ENCODE measurements around the gene UBE2A.

The UBE2A gene

DNA sequence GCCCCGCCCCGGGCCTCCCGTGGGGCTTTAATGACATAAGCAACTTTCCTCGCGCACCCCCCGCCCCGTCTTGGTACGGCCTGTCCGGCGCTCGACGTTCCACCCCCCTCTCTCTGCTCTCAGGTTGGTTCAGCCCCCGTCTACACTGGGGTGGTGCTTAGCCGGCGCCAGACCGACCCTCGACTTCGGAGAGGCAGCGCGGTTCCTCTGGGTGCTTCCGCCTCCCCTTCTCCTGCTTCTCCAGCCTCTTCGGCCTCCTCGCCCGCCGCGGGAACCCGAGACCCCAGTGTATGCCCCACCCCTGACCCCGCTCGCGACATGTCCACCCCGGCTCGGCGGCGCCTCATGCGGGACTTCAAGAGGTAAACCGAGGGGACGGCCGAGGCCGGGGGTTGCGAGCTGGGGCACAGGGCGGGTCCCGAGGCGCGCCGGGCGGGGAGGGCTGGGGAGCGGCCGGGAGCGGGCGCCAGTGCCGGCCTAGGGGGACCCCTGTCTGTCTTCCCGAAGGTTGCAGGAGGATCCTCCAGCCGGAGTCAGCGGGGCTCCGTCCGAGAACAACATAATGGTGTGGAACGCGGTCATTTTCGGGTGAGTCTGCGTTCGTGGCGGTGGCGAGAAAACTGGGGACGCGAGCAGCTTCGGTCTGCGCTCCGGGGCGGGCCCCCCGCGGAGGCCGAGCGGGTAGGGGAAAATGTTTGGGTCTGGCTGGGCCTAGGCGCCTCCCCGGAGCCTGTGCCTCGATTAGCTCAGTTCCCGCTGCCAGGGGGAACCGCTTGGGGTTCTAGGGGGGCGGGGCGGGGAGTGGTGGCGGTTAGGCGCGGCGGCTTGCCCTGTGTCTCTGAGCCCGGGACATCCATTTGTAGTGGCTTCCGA, at the start of gene UBE2A:
UBE2A (plus strand) TSS at position 170 of the 873 bp plus-strand sequence; CDS start at position 319, 149 bp downstream.
- TF ChIP-seq, protein P1, sequence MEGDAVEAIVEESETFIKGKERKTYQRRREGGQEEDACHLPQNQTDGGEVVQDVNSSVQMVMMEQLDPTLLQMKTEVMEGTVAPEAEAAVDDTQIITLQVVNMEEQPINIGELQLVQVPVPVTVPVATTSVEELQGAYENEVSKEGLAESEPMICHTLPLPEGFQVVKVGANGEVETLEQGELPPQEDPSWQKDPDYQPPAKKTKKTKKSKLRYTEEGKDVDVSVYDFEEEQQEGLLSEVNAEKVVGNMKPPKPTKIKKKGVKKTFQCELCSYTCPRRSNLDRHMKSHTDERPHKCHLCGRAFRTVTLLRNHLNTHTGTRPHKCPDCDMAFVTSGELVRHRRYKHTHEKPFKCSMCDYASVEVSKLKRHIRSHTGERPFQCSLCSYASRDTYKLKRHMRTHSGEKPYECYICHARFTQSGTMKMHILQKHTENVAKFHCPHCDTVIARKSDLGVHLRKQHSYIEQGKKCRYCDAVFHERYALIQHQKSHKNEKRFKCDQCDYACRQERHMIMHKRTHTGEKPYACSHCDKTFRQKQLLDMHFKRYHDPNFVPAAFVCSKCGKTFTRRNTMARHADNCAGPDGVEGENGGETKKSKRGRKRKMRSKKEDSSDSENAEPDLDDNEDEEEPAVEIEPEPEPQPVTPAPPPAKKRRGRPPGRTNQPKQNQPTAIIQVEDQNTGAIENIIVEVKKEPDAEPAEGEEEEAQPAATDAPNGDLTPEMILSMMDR (conservative IDR thresholded peaks at IDR 0.05; ENCODE audit: low read depth) = peak; percentile 31; the same call in 1 of the 2 replicates
- H3K27ac ChIP-seq = peak within 1 kb of the TSS; percentile 82
- CTCF ChIA-PET = interaction anchor here (0.6 to 0.9 kb wide), 3 partner anchors 35 to 206 kb away, joined by 3 to 4 read pairs (median 3); no protein-coding TSS in a partner anchor
- DNase-seq (ENCODE audit: low spot score) = peak; percentile 94
- POLR2A ChIA-PET (ENCODE audit: low non-redundant PET) = interaction anchor here (0.6 kb wide), 1 partner anchor 25 kb away, joined by 3 read pairs; no protein-coding TSS in a partner anchor

DNA sequence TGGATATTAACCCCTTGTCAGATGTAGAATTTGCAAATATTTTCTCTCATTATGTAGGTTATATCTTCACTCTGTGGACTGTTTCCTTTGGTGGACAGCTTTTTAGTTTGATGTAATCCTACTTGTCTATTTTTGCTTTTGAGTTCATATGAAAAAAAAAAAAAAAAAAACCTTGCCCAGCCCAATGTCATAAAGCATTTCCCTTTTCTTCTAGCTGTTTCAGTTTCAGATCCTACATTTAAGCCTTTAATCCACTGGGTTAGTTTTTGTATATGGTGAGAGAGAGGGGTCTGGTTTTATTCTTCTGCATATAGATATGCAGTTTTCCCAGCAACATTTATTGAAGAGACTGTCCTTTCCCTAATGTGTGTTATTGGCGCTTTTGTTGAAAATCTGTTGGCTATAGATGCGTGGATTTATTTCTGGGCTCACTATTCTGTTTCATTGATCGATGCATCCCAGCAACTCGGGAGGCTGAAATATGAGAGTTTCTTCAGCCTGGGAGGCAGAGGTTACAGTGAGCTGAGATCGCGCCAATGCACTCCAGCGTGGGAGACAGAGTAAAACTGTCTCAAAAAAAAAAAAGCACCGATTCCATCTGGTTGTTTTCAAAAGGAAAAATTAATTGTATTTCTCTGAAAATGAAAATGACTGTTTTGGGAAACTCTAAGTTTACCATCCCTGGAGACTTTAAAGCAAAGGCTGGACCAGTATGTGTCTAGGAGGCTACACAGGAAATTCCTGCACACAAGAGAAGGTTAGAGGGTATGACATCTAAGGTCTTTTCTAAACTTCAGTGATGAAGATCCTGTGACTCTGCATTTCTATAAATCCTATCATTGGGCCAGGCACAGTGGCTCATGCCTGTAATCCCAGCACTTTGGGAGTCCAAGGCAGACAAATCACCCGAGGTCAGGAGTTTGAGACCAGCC, 44.8 kb upstream of the UBE2A start:
- ChIA-PET POLR2A (ENCODE audit: low non-redundant PET) (no interaction called here), CTCF (interaction anchor here (0.7 to 1.0 kb wide), 2 partner anchors 14 to 160 kb away, joined by 3 read pairs; no protein-coding TSS in a partner anchor)
- H3K27ac ChIP-seq = no peak overlapping the region
- no peak for DNase-seq (ENCODE audit: low spot score)
- TF ChIP-seq, protein P1 (conservative IDR thresholded peaks at IDR 0.05; ENCODE audit: low read depth) = no peak

DNA sequence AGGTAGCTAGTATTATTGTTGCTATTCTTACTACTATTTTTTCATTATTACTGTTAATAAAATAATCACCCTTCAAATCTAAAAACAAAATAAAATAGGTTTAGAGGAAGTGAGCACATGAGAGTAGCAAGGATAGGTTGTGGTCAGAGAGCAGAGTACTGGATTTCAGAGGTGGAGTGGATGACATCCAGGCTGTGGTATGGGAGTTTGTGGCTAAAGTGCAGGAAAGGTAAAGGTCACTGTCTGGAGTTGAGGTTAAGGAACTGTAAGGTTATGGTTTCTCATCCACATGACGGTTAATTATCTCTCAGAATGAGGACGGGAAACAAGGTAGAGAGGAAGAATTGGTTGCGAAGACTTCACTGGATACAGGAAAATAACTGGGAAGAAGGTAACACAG, 36.9 kb upstream of the UBE2A start:
- H3K27ac ChIP-seq = no peak overlapping the region
- ChIA-PET CTCF (no interaction called here), POLR2A (ENCODE audit: low non-redundant PET) (no interaction called here)
- DNase-seq (ENCODE audit: low spot score) = no peak
- TF ChIP-seq, protein P1 (conservative IDR thresholded peaks at IDR 0.05; ENCODE audit: low read depth) = no peak

DNA sequence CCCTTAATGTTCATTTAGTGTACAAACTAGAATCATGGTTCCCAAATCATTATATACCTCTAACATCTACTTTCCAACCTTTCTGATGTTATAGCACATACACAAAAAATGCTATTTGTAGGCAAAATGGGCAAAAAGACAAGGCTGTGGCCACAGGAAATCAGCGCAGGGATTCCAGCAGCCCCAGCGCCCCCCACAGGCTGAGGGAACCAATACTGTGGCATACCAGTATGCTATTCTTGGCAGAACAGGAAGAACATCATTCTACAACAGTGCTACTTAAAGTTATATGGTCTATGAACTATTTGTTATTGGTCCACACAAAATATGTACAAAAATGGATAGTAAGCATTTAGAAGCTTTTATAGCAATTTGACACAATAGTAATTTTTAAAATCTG, 34.5 kb upstream of the UBE2A start:
- ChIA-PET POLR2A (ENCODE audit: low non-redundant PET) (no interaction called here), CTCF (interaction anchor here (0.6 kb wide), 1 partner anchor 23 kb away, joined by 3 read pairs; no protein-coding TSS in a partner anchor)

DNA sequence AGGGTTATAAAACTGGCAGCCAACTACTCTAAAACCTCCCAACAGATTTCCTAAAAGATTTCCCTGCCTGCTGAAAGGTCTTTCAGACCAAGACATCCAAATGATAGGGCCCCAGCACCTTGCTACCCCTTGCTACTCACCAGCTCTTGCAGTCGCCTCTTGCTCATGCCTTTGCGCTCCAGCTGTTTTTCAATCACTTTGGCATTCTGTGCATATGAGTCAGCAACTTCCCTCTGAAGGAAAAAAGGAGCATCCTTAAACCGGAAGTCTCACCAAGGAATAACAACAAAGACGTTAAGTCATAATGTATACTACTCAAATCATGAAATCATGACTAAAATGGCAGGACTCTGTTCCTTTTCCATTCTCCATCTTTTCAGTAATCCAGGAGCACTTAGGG, 33.2 kb upstream of the UBE2A start:
- ChIA-PET CTCF (no interaction called here), POLR2A (ENCODE audit: low non-redundant PET) (no interaction called here)
- no peak overlapping the region for H3K27ac ChIP-seq
- TF ChIP-seq, protein P1 (conservative IDR thresholded peaks at IDR 0.05; ENCODE audit: low read depth) = no peak
- DNase-seq (ENCODE audit: low spot score) = peak; percentile 51

More for the DNA sequence above, 34.5 kb upstream of the UBE2A start:
- no peak overlapping the region for H3K27ac ChIP-seq
- TF ChIP-seq, protein P1 (conservative IDR thresholded peaks at IDR 0.05; ENCODE audit: low read depth) = no peak
- DNase-seq (ENCODE audit: low spot score) = no peak
